Measurements from ENCODE around the gene CSHL1.

- no peak for TF ChIP-seq CTCF (IDR thresholded peaks at IDR 0.05; ENCODE audit: poor library complexity, severe bottlenecking)
- TF ChIP-seq MXI1 (conservative IDR thresholded peaks at IDR 0.05; ENCODE audit: poor library complexity, severe bottlenecking): no peak
- no peak for TF ChIP-seq EZH2 (IDR thresholded peaks at IDR 0.05; ENCODE audit: borderline replicate concordance, insufficient read depth, low read length, poor library complexity, severe bottlenecking)
- no peak for TF ChIP-seq RAD21 (conservative IDR thresholded peaks at IDR 0.05)
- no peak for TF ChIP-seq TAF1 (IDR thresholded peaks at IDR 0.05; ENCODE audit: low read depth)
- no peak for TF ChIP-seq EP300 (conservative IDR thresholded peaks at IDR 0.05; ENCODE audit: poor library complexity, severe bottlenecking)
- TF ChIP-seq POLR2AphosphoS5 (IDR thresholded peaks at IDR 0.05): no peak
- TF ChIP-seq REST (IDR thresholded peaks at IDR 0.05; ENCODE audit: borderline replicate concordance): no peak
These were observed 29.5 kb upstream of the CSHL1 start for GRCh38 chr17:63940584-63940983.
